GM12878 (cell line): Measurements from ENCODE around the gene CENPA. TPM values are rescaled to one million over a fixed set of nuclear protein-coding genes. Genes with fewer than 3 reads are reported as not detected.

Experiments used
- ATAC-seq: fragments of 200-7000 bp; cut with Tn5 transposase; 3 replicates; pipeline ENCODE4 v1.9.1; 2020; ENCODE audit warnings: mild to moderate bottlenecking, moderate library complexity
- BruUV-seq: library from RNA; stranded (reverse); fragments of 400-500 nt; replicated peaks from 2 replicates; lab custom pipeline; 2021; lab: Mats Ljungman, UMichigan
- CTCF ChIA-PET: fragments of 300-600 bp; sonication (Branson Sonifier 250); formaldehyde crosslinking; extraction: SDS; loops from one replicate; lab custom pipeline; 2021; ENCODE audit warnings: inconsistent platforms; lab: Yijun Ruan, JAX
- POLR2A ChIA-PET: fragments of 350-600 bp; formaldehyde crosslinking; extraction: SDS; loops from one replicate; lab custom pipeline; 2021; ENCODE audit warnings: inconsistent platforms; lab: Charles Lee
- RAD21 ChIA-PET: fragments of 300-600 bp; sonication (Branson Sonifier 250); formaldehyde crosslinking; loops from one replicate; lab custom pipeline; 2023; ENCODE audit warnings: antibody characterized with exemption; ENCODE audit not compliant: unreplicated experiment; lab: Charles Lee
- SMC1A ChIA-PET: fragments of 300-600 bp; sonication (Branson Sonifier 250); formaldehyde crosslinking; loops from one replicate; lab custom pipeline; 2023; ENCODE audit not compliant: unreplicated experiment, uncharacterized antibody; lab: Charles Lee
- DNase-seq: peaks from one replicate; pipeline ENCODE4 v3.0.0-alpha.2; 2011; ENCODE audit warnings: low read depth, low spot score
- FAIRE-seq: peaks from 3 replicates; lab custom pipeline; 2011; peaks lifted over from hg19 to GRCh38; lab: Jason Lieb, UNC
- H2AFZ ChIP-seq: 2 replicates; pipeline ENCODE4 v1.6.0; 2011; ENCODE audit warnings: low read depth, low read length, control low read depth; ENCODE audit not compliant: control insufficient read depth
- H3K27ac ChIP-seq: 2 replicates; pipeline ENCODE4 v1.5.1; 2011; ENCODE audit warnings: control low read depth; ENCODE audit not compliant: control insufficient read depth, insufficient read depth
- H3K27me3 ChIP-seq, 2 experiments: replicated peaks in 1 of 2; 2 replicates each; pipeline versions ENCODE4 v1.6.0 to v1.6.1; 2011; ENCODE audit warnings: low read length in 1 of 2; ENCODE audit not compliant: control insufficient read depth in 2 of 2, insufficient read depth in 2 of 2
- H3K36me3 ChIP-seq, 2 experiments: 2 replicates each; pipeline ENCODE4 v1.5.1; 2011; ENCODE audit warnings: low read length in 1 of 2; ENCODE audit not compliant: control insufficient read depth in 2 of 2, insufficient read depth in 2 of 2
- H3K4me1 ChIP-seq: 2 replicates; pipeline ENCODE4 v1.6.1; 2011; ENCODE audit warnings: mild to moderate bottlenecking, low read length, moderate library complexity, mixed read lengths; ENCODE audit not compliant: control insufficient read depth, insufficient read depth
- H3K4me2 ChIP-seq: 2 replicates; pipeline ENCODE4 v1.6.0; 2011; ENCODE audit warnings: control low read depth; ENCODE audit not compliant: control insufficient read depth, insufficient read depth
- H3K4me3 ChIP-seq: fragments of 200-600 bp; sonication (generic); 2 replicates; pipeline ENCODE4 v1.5.1; 2016
- H3K79me2 ChIP-seq: 2 replicates; pipeline ENCODE4 v1.6.0; 2011; ENCODE audit warnings: low read length; ENCODE audit not compliant: control insufficient read depth, insufficient read depth
- H3K9ac ChIP-seq: 2 replicates; pipeline ENCODE4 v1.8.0; 2011; ENCODE audit warnings: low read length, control low read depth, mixed read lengths; ENCODE audit not compliant: control insufficient read depth, insufficient read depth
- H3K9me3 ChIP-seq: replicated peaks from 3 replicates; pipeline ENCODE4 v1.5.1; 2011; ENCODE audit warnings: mild to moderate bottlenecking, low read length; ENCODE audit not compliant: control insufficient read depth, insufficient read depth
- H4K20me1 ChIP-seq: 2 replicates; pipeline ENCODE4 v1.6.0; 2011; ENCODE audit not compliant: control insufficient read depth, insufficient read depth
- ASH2L ChIP-seq: fragments of 300-600, 200-600 bp; sonication (generic); IDR thresholded peaks from 2 replicates; pipeline ENCODE4 v1.6.1; 2017; ENCODE audit warnings: low read depth, mild to moderate bottlenecking, borderline replicate concordance
- EGR1 ChIP-seq, 2 experiments: IDR thresholded peaks; 1 replicate in 1 of 2; 2 replicates in 1 of 2; pipeline ENCODE4 v1.6.1; 2011 to 2012; ENCODE audit warnings: low read depth in 2 of 2, low read length in 2 of 2, borderline replicate concordance in 1 of 2, mild to moderate bottlenecking in 1 of 2, moderate library complexity in 1 of 2
- EZH2 ChIP-seq: IDR thresholded peaks from 2 replicates; pipeline ENCODE4 v1.6.1; 2012; ENCODE audit warnings: low read depth, mild to moderate bottlenecking, control low read depth, inconsistent platforms, low read length, borderline replicate concordance; ENCODE audit not compliant: control insufficient read depth
- FOS ChIP-seq: IDR thresholded peaks from 3 replicates; pipeline ENCODE4 v1.6.1; 2011; ENCODE audit warnings: borderline replicate concordance; ENCODE audit not compliant: insufficient read length; ENCODE audit errors: extremely low read depth
- GABPA ChIP-seq: IDR thresholded peaks from 2 replicates; pipeline ENCODE4 v1.6.1; 2014; ENCODE audit warnings: antibody characterized with exemption, low read depth, mild to moderate bottlenecking, inconsistent platforms
- JUNB ChIP-seq: IDR thresholded peaks from 2 replicates; pipeline ENCODE4 v1.6.1; 2016; ENCODE audit warnings: antibody characterized with exemption, mild to moderate bottlenecking
- MTA3 ChIP-seq: IDR thresholded peaks from 2 replicates; pipeline ENCODE4 v1.6.1; 2012; ENCODE audit warnings: low read length, inconsistent platforms, borderline replicate concordance
- POLR2A ChIP-seq: IDR thresholded peaks from 2 replicates; pipeline ENCODE4 v1.6.1; 2011; ENCODE audit warnings: low read depth, mild to moderate bottlenecking, low read length
- RAD51 ChIP-seq: fragments of 450-650 bp; IDR thresholded peaks from 2 replicates; pipeline ENCODE4 v1.6.1; 2016; ENCODE audit warnings: moderate library complexity, mild to moderate bottlenecking, inconsistent platforms
- RUNX3 ChIP-seq: IDR thresholded peaks from 2 replicates; pipeline ENCODE4 v1.6.1; 2012; ENCODE audit warnings: low read length, inconsistent platforms
- SUPT20H ChIP-seq: IDR thresholded peaks from 2 replicates; pipeline ENCODE4 v1.6.1; 2011; ENCODE audit warnings: low read depth, mild to moderate bottlenecking, low read length, moderate library complexity, borderline replicate concordance; ENCODE audit not compliant: control insufficient read depth
- TCF3 ChIP-seq: IDR thresholded peaks from 2 replicates; pipeline ENCODE4 v1.6.1; 2012; ENCODE audit warnings: low read depth, mild to moderate bottlenecking, low read length, borderline replicate concordance; ENCODE audit not compliant: insufficient read depth
- TCF7 ChIP-seq: IDR thresholded peaks from 2 replicates; pipeline ENCODE4 v1.6.1; 2014; ENCODE audit warnings: antibody characterized with exemption, borderline replicate concordance
- ZNF274 ChIP-seq: IDR thresholded peaks from one replicate; pipeline ENCODE4 v1.8.0; 2011; ENCODE audit not compliant: insufficient read length, insufficient read depth
- WGBS: methylation state at CpG from one replicate; pipeline ENCODE4 v1.1.6; 2016; ENCODE audit warnings: low lambda C conversion rate; ENCODE audit not compliant: insufficient replicate concordance, insufficient coverage; ENCODE audit errors: missing lambda C conversion rate; 5-methylcytosine and 5-hydroxymethylcytosine counted together
- in situ Hi-C: fragments of 300-500 bp; cut with MboI; formaldehyde crosslinking; loops from 9 replicates; pipeline ENCODE4 v1.14.3; 2018; ENCODE audit warnings: mixed read lengths
- intact Hi-C: fragments of 100-400 bp; cut with micrococcal nuclease; formaldehyde crosslinking; loops from one replicate; pipeline ENCODE4 v1.14.2; 2022; ENCODE audit not compliant: unreplicated experiment
- polyA plus RNA-seq, 11 experiments: library from polyadenylated mRNA; depleted of rRNA in 4 of 11; unstranded in 6 of 11; stranded (reverse) in 5 of 11; fragments of >200 nt; fragmentation: Nextera tagmentation in 4 of 11; fragmentation: Illumina TruSeq in 1 of 11; extraction: Ambion mirVana in 4 of 11; extraction: Trizol in 1 of 11; gene quantifications; 1 replicate in 1 of 11; 2 replicates in 10 of 11; pipeline versions ENCODE4 v1.2.1 to v1.2.3, GENCODE V29; 2011 to 2016; ENCODE audit warnings: inconsistent platforms in 2 of 11, missing spikeins in 2 of 11, low read depth in 1 of 11
- total RNA-seq, 4 experiments: library from RNA; depleted of rRNA in 3 of 4; stranded (reverse); fragments of >200 nt in 3 of 4; fragmentation: Illumina TruSeq in 1 of 4; extraction: Trizol in 1 of 4; gene quantifications; 2 replicates each; pipeline versions ENCODE4 v1.2.1 to v1.2.3, GENCODE V29; 2013 to 2021
- TF ChIP-seq, protein P1 (sequence below): fragments of 450-650 bp; IDR thresholded peaks from 2 replicates; pipeline ENCODE4 v1.6.1; 2017; ENCODE audit warnings: mild to moderate bottlenecking, low read depth, inconsistent platforms; ENCODE audit not compliant: poor library complexity, severe bottlenecking

CENPA gene
- total and polyA plus RNA-seq, 10 of the 15 experiments (the other 5 are each of a cell fraction or from before 2014, with no cell fraction given), result 8.1 to 66.6 (median 36.7) TPM

DNA sequence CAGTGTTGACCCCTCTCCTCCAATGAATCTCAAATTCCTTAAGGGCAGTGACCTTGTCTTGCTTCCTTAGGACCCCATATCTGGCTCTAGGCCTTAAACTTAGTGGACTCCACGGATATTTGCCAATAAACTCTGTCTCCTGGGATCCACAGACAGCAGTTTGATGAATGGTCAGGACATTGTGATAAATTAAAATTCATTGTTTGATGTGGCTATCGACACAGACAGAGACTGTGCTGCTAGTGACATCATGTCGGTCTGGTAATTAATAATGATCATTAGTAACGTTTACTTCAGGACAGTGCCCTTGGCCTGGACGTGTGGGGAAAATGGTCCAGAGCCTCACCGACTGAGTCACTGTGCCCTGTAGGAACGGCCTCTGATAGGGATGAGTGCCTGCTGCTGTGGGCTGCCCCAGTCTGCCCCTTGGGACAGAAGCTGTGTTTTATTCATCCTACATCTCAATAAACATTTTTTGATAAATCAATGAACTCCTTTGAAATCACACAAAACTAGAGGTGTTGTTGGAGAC, 27.0 kb upstream of the CENPA start:
- RAD21 ChIA-PET, result no interaction called here

More for the DNA sequence above, 27.0 kb upstream of the CENPA start:
- Histone ChIP-seq H3K27me3 (no peaks in the 10 kb centered on the region), H3K4me1 (peaks cover 18% of the 10 kb centered on the region), H2AFZ (no peak overlapping the region), H3K4me2 (no peak overlapping the region), H3K36me3 (no peaks in the 10 kb centered on the region), H3K4me3 (no peak overlapping the region), H3K9me3 (no peaks in the 10 kb centered on the region), H3K9ac (no peak overlapping the region), H4K20me1 (no peaks in the 10 kb centered on the region), H3K79me2 (no peaks in the 10 kb centered on the region), H3K27ac (peak overlapping the region; percentile 58; the same call in 1 of the 2 replicates)
- no peak for DNase-seq
- in situ Hi-C loops (no loop called here), intact Hi-C loops (no loop called here)
- ATAC-seq, result no peak
- BruUV-seq, result no TSS peak
- FAIRE-seq, result no peak
- TF ChIP-seq TCF3 (no peak), FOS (no peak), MTA3 (no peak), SUPT20H (no peak), JUNB (no peak), POLR2A (no peak), RUNX3 (no peak), ZNF274 (no peak), GABPA (no peak), EZH2 (no peak), TCF7 (no peak), ASH2L (no peak), EGR1 (IDR thresholded peaks at IDR 0.05; ENCODE audit: borderline replicate concordance in 1 of 2, low read depth in 2 of 2, low read length in 2 of 2) (no peak), RAD51 (no peak)
- TF ChIP-seq, protein P1, sequence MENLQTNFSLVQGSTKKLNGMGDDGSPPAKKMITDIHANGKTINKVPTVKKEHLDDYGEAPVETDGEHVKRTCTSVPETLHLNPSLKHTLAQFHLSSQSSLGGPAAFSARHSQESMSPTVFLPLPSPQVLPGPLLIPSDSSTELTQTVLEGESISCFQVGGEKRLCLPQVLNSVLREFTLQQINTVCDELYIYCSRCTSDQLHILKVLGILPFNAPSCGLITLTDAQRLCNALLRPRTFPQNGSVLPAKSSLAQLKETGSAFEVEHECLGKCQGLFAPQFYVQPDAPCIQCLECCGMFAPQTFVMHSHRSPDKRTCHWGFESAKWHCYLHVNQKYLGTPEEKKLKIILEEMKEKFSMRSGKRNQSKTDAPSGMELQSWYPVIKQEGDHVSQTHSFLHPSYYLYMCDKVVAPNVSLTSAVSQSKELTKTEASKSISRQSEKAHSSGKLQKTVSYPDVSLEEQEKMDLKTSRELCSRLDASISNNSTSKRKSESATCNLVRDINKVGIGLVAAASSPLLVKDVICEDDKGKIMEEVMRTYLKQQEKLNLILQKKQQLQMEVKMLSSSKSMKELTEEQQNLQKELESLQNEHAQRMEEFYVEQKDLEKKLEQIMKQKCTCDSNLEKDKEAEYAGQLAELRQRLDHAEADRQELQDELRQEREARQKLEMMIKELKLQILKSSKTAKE, result no peak
- POLR2A ChIA-PET, result no interaction called here
- 74% methylated on average over 7 of the region's 7 CpGs for WGBS
- SMC1A ChIA-PET, result no interaction called here
- CTCF ChIA-PET, result no interaction called here
